ENCODE results near the gene SNAPC2. TPM values are rescaled to one million over a fixed set of nuclear protein-coding genes. Genes with fewer than 3 reads are reported as not detected.

Gene SNAPC2
- total and polyA plus RNA-seq, 2 of the 13 experiments (the other 11 are each of a cell fraction or from before 2014, with no cell fraction given) = 10.2 to 12.7 TPM

- TF ChIP-seq ETV5 (CRISPR knock-in tag; IDR thresholded peaks at IDR 0.05; ENCODE audit: borderline replicate concordance) (no peak; the same call in 1 of the 2 replicates), ZNF431 (CRISPR knock-in tag; IDR thresholded peaks at IDR 0.05; ENCODE audit: borderline replicate concordance, low read depth) (peak; percentile 87; the same call in 1 of the 2 replicates), ZNF142 (CRISPR knock-in tag; IDR thresholded peaks at IDR 0.05) (0 out of 2 replicates have a peak, but pooled peaks have one; percentile 33), SIX1 (CRISPR knock-in tag; IDR thresholded peaks at IDR 0.05; ENCODE audit: borderline replicate concordance) (no peak), ZNF781 (CRISPR knock-in tag; IDR thresholded peaks at IDR 0.05; ENCODE audit: borderline replicate concordance, not compliant biosample characterization) (peak; percentile 90), CCDC6 (CRISPR knock-in tag; IDR thresholded peaks at IDR 0.05) (peak; percentile 71; the same call in 1 of the 2 replicates), ZNF34 (CRISPR knock-in tag; IDR thresholded peaks at IDR 0.05; ENCODE audit: borderline replicate concordance) (peak; percentile 86; the same call in 1 of the 2 replicates), CHCHD3 (CRISPR knock-in tag; IDR thresholded peaks at IDR 0.05) (no peak), POLR2AphosphoS2 (IDR thresholded peaks at IDR 0.05; ENCODE audit: low read depth, low read length) (peak; percentile 82; the same call in 1 of the 2 replicates), ZMAT3 (CRISPR knock-in tag; conservative IDR thresholded peaks at IDR 0.05) (0 out of 2 replicates have a peak, but pooled peaks have one; percentile 72), ZNF367 (CRISPR knock-in tag; IDR thresholded peaks at IDR 0.05; ENCODE audit: borderline replicate concordance) (0 out of 2 replicates have a peak, but pooled peaks have one; percentile 17), HCFC1 (IDR thresholded peaks at IDR 0.05; ENCODE audit: low read depth, low read length) (no peak), ASH2L (IDR thresholded peaks at IDR 0.05; ENCODE audit: insufficient read length, low read depth, low read length) (peak; percentile 55), ZNF790 (CRISPR knock-in tag; IDR thresholded peaks at IDR 0.05; ENCODE audit: borderline replicate concordance) (0 out of 2 replicates have a peak, but pooled peaks have one; percentile 39), NFE2L2 (IDR thresholded peaks at IDR 0.05; ENCODE audit: low read length) (no peak), HNF1B (CRISPR knock-in tag; IDR thresholded peaks at IDR 0.05) (peak; percentile 93)
These were observed 23.5 kb downstream of the SNAPC2 start, which contains the start of gene TIMM44 (continued) for GRCh38 chr19:7943444-7944176.
